IPS-20b (cell line): ENCODE measurements around the gene PDE7B.

Experiments
- H3K27ac ChIP-seq: one replicate; pipeline ENCODE4 v1.5.1; 2013; ENCODE audit warnings: low read length
- H3K27me3 ChIP-seq: 2 replicates; pipeline ENCODE4 v1.6.1; 2013; ENCODE audit warnings: mild to moderate bottlenecking, low read length, inconsistent platforms; ENCODE audit not compliant: insufficient read depth
- H3K36me3 ChIP-seq: 2 replicates; pipeline ENCODE4 v1.6.1; 2013; ENCODE audit warnings: low read depth, mild to moderate bottlenecking, inconsistent platforms, low read length, moderate library complexity; ENCODE audit not compliant: insufficient read depth
- H3K4me1 ChIP-seq: 2 replicates; pipeline ENCODE4 v1.6.1; 2013; ENCODE audit warnings: mild to moderate bottlenecking, control low read depth, inconsistent platforms, low read length, moderate library complexity; ENCODE audit not compliant: insufficient read depth
- H3K4me3 ChIP-seq: 2 replicates; pipeline ENCODE4 v1.5.1; 2013; ENCODE audit warnings: mild to moderate bottlenecking, low read length, inconsistent platforms
- H3K9ac ChIP-seq: 2 replicates; pipeline ENCODE4 v1.6.1; 2013; ENCODE audit warnings: low read depth, mild to moderate bottlenecking, inconsistent platforms, low read length, moderate library complexity
- H3K9me3 ChIP-seq: 2 replicates; pipeline ENCODE4 v1.6.1; 2013; ENCODE audit warnings: mild to moderate bottlenecking, low read depth, low read length, inconsistent platforms; ENCODE audit not compliant: insufficient read depth

Gene PDE7B

DNA sequence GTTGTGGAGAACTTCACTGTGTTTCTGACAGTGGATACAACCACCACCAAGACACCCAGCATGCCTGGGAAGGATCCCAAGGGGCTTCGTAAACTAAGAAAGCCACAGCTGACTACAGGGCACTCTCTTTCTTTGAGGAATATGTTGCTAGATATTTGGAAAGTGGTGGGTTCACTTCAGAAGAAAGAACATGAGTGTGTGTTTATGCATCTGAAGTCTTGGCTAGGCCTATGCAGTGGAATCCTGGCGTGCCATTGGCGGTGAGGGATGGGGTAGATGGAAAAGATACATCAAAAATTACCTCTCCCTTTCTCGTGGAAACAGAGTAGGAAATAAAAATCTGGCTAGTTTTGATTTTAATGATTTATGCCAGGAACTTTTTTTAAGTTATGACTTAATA lies 187.7 kb downstream of the PDE7B start:
- H3K27ac ChIP-seq: no peak overlapping the region

GRCh38 chr6:136050475-136050874 lies 199.0 kb downstream of the PDE7B start:
- Histone ChIP-seq H3K9ac (no peak overlapping the region), H3K27me3 (no peaks in the 10 kb centered on the region), H3K27ac (no peak overlapping the region), H3K4me3 (no peak overlapping the region), H3K36me3 (no peaks in the 10 kb centered on the region), H3K4me1 (no peaks in the 10 kb centered on the region), H3K9me3 (no peaks in the 10 kb centered on the region)

More for the DNA sequence above, 187.7 kb downstream of the PDE7B start:
- peaks cover 6% of the 10 kb centered on the region; the same call in 1 of the 2 replicates for H3K4me1 ChIP-seq
- no peak overlapping the region for H3K9ac ChIP-seq
- H3K4me3 ChIP-seq: no peak overlapping the region
- no peaks in the 10 kb centered on the region for H3K27me3 ChIP-seq
- H3K9me3 ChIP-seq: no peaks in the 10 kb centered on the region
- H3K36me3 ChIP-seq: no peaks in the 10 kb centered on the region

- Histone ChIP-seq H3K9ac (no peak overlapping the region), H3K9me3 (no peaks in the 10 kb centered on the region), H3K4me3 (no peak overlapping the region), H3K36me3 (no peaks in the 10 kb centered on the region), H3K27ac (no peak overlapping the region), H3K4me1 (no peaks in the 10 kb centered on the region), H3K27me3 (no peaks in the 10 kb centered on the region)
Measured at GRCh38 chr6:136051140-136051775, 199.8 kb downstream of the PDE7B start.

DNA sequence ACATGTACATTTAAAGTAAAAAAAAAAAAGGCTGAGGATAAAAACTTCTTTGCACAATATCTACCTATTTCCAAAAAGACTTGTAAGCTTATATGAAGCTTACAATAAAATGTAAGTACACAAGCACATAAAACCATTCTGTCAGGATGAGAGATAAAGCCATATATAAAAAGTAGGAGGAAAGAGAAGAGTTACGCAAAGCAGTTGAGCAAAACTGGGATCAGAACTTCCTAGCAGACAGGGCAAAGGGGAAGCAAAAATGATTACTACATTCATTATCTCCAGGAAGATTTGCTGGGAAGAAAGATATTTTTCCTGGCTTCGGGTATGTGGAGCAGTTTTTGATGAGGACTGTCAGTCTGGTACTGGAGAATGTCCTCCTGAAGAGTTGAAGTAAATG lies 200.5 kb downstream of the PDE7B start:
- Histone ChIP-seq H3K4me3 (no peak overlapping the region), H3K27ac (no peak overlapping the region), H3K4me1 (no peaks in the 10 kb centered on the region), H3K36me3 (no peaks in the 10 kb centered on the region), H3K27me3 (no peaks in the 10 kb centered on the region), H3K9me3 (no peaks in the 10 kb centered on the region), H3K9ac (no peak overlapping the region)

GRCh38 chr6:136058852-136059251 lies 207.4 kb downstream of the PDE7B start:
- H3K36me3 ChIP-seq: no peaks in the 10 kb centered on the region
- no peaks in the 10 kb centered on the region for H3K4me1 ChIP-seq
- H3K9me3 ChIP-seq: no peaks in the 10 kb centered on the region
- H3K27ac ChIP-seq: no peak overlapping the region
- no peaks in the 10 kb centered on the region for H3K27me3 ChIP-seq
- H3K4me3 ChIP-seq: no peak overlapping the region
- no peak overlapping the region for H3K9ac ChIP-seq

- Histone ChIP-seq H3K27ac (no peak overlapping the region), H3K4me3 (no peak overlapping the region), H3K4me1 (no peaks in the 10 kb centered on the region)
Measured at GRCh38 chr6:136059308-136059707, 207.8 kb downstream of the PDE7B start.

GRCh38 chr6:136060052-136060451 lies 208.6 kb downstream of the PDE7B start:
- Histone ChIP-seq H3K27me3 (no peaks in the 10 kb centered on the region), H3K4me3 (no peak overlapping the region), H3K36me3 (no peaks in the 10 kb centered on the region), H3K9ac (no peak overlapping the region), H3K9me3 (no peaks in the 10 kb centered on the region), H3K4me1 (no peaks in the 10 kb centered on the region), H3K27ac (no peak overlapping the region)

More at GRCh38 chr6:136059308-136059707, 207.8 kb downstream of the PDE7B start:
- Histone ChIP-seq H3K9me3 (no peaks in the 10 kb centered on the region), H3K27me3 (no peaks in the 10 kb centered on the region), H3K9ac (no peak overlapping the region), H3K36me3 (no peaks in the 10 kb centered on the region)

GRCh38 chr6:136060759-136061158 lies 209.3 kb downstream of the PDE7B start:
- no peaks in the 10 kb centered on the region for H3K27me3 ChIP-seq
- no peaks in the 10 kb centered on the region for H3K4me1 ChIP-seq
- H3K9ac ChIP-seq: no peak overlapping the region
- no peak overlapping the region for H3K4me3 ChIP-seq
- no peaks in the 10 kb centered on the region for H3K36me3 ChIP-seq
- no peaks in the 10 kb centered on the region for H3K9me3 ChIP-seq
- H3K27ac ChIP-seq: no peak overlapping the region

DNA sequence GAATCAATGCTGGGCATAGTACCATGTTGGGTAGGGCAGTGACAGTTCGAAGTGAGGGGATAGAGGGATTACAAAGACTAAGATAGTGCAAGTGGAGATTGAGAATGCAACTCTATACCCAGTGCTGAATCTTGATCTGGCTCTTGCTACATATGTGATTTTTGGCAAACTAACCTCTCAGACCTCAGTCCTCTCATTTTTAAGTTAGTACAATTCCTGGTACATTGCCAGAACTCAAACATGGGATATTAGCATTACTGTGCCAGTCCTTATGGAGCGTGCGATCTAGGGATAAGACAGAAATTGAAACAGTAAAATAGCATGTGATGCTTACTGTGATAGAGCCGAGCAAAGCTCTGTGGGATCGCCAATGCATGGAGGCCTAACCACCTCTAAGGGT lies 210.2 kb downstream of the PDE7B start:
- Histone ChIP-seq H3K9me3 (no peaks in the 10 kb centered on the region), H3K27ac (no peak overlapping the region), H3K27me3 (no peaks in the 10 kb centered on the region), H3K9ac (no peak overlapping the region), H3K36me3 (no peaks in the 10 kb centered on the region), H3K4me1 (no peaks in the 10 kb centered on the region), H3K4me3 (no peak overlapping the region)

GRCh38 chr6:136063096-136063495 lies 211.6 kb downstream of the PDE7B start:
- Histone ChIP-seq H3K36me3 (no peaks in the 10 kb centered on the region), H3K4me1 (peaks cover 4% of the 10 kb centered on the region; the same call in 1 of the 2 replicates), H3K27me3 (no peaks in the 10 kb centered on the region), H3K4me3 (no peak overlapping the region), H3K27ac (no peak overlapping the region), H3K9me3 (no peaks in the 10 kb centered on the region), H3K9ac (no peak overlapping the region)

DNA sequence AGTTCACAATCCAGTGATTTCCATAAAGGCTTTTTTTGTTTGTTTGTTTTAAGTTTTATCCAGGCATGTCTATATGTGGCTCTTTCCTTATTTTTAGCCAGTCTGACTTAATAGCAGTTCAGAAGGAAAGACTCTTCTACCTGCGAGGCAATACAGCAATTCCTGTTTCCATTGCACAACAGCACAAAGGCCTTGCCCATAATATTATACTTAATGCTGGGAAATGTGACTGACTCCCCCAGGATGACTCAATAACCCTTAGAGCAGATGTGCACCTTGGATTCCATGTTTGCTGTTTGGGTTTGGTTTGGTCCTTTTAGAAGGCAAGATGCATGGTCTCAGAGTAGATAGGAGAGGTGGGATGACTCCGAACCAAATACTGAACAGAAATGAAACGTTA lies 214.5 kb downstream of the PDE7B start:
- Histone ChIP-seq H3K4me3 (no peak overlapping the region), H3K4me1 (peaks cover 12% of the 10 kb centered on the region), H3K9ac (no peak overlapping the region), H3K9me3 (no peaks in the 10 kb centered on the region), H3K36me3 (no peaks in the 10 kb centered on the region), H3K27me3 (no peaks in the 10 kb centered on the region), H3K27ac (no peak overlapping the region)

DNA sequence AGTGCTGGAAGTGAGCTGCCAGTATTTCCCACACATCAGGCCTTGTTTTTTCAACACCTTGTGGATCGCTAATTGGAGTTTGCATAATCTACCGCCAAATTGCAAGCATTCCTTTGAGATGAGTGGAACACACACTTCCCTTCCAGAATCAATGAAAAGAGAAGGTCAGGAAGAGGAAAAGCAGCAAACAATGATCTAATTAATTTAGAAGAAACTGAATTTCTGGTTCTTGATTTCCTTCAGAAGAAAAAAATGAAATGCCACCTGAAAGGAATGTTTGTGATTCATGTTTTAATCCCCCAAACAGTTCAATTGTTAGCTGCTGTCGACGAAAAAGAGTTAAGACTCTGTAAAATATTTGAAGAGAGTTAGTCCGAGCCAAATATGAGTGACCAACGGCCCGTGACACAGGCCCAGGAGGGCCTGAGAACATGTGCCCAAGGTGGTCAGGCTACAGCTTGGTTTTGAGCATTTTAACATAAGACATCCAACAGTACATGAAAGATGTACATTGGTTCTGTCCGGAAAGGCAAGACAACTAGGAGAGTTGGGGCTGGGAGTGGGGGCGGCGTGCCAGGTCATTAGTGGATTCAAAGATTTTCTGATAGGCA lies 216.3 kb downstream of the PDE7B start:
- no peaks in the 10 kb centered on the region for H3K27me3 ChIP-seq
- no peak overlapping the region for H3K4me3 ChIP-seq
- H3K4me1 ChIP-seq: peaks cover 12% of the 10 kb centered on the region
- no peak overlapping the region for H3K9ac ChIP-seq
- H3K27ac ChIP-seq: no peak overlapping the region
- no peaks in the 10 kb centered on the region for H3K36me3 ChIP-seq
- H3K9me3 ChIP-seq: no peaks in the 10 kb centered on the region
